HG02943 (cell line): Measurements from ENCODE around the gene STAT3.
"Not testable (repeated sequence)": the region's sequence is repeated elsewhere in the genome, so short reads cannot be mapped to it uniquely, and the experiment has no call there.

Source experiments
- ATAC-seq: cut with Tn5 transposase; IDR thresholded peaks from one replicate; pipeline ENCODE4 v1.9.1; 2021; ENCODE audit warnings: mild to moderate bottlenecking, low read depth, moderate library complexity; ENCODE audit not compliant: unreplicated experiment

The STAT3 gene

DNA sequence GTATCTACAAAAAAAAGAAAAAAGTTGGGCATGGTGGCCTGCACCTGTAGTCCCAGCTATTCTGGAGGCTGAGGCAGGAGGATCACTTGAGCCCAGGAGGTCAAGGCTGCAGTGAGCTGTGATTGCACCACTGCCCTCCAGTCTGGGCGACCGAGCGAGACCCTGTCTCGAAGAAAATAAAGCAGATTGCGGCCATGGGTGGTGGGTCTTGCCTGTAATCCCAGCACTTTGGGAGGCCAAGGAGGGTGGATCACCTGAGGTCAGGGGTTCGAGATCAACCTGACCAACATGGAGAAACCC is 83.3 kb downstream of the STAT3 start:
- ATAC-seq: not testable (repeated sequence)

- no peak for ATAC-seq
Measured at GRCh38 chr17:42304187-42305030, 83.8 kb downstream of the STAT3 start.

DNA sequence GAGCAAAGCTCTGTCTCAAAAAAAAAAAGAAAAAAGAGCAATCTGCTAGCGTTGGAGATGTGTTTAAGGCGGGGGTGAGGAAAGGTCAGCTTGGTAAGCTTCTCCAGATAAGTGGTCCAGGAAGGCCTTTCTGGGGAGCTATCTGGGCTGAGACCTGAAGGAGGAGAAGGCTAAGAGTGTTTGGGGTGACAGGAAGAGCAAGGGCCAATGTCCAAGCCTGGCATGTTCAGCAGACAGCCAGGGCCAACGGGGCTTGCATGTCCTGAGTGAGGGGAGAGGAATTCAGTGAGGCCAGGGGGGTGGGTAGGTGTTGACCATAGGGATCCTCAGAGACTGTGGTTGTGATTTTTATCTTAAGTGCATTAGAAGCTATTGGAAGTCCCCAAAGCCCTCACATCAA is 84.5 kb downstream of the STAT3 start:
- ATAC-seq: no peak

- ATAC-seq: no peak
Measured at GRCh38 chr17:42301022-42301421, 87.2 kb downstream of the STAT3 start.

DNA sequence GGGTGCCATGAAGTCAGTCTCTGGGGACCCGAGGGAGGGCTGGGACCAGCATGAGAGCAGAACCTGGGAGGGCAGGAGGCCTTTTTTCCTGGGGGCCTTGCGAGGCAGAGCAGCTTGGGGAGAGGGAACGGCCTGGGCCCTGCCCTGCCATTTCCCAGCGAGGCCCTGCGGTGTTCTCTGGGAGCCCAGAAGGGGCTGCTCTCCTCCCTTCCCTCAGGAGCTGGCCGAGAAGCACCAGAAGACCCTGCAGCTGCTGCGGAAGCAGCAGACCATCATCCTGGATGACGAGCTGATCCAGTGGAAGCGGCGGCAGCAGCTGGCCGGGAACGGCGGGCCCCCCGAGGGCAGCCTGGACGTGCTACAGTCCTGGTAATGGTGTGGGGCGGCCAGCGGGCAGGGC is 88.3 kb downstream of the STAT3 start:
- ATAC-seq: not testable (repeated sequence)

DNA sequence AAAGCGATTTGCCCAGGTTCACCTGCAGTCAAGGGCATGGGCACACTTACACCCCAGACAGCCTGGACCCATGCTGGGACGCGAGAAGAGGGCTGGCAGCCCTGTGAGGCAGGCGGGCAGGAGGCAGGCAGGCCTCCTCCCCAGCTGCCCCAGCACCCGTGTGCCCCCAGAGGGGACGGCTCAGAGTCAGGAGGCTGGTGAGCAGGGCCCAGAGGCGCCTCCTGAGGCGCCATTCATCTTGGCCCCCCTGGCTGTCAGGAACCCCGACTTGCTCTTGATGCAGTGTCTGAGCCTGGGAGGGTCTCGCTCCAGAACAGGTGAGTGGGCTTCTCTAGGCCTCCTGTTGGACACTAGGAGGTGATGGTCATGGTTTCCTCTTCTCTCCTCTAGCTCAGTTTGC is 88.9 kb downstream of the STAT3 start:
- ATAC-seq: not testable (repeated sequence)

GRCh38 chr17:42297775-42298174 is 90.5 kb downstream of the STAT3 start:
- ATAC-seq: not testable (repeated sequence)

DNA sequence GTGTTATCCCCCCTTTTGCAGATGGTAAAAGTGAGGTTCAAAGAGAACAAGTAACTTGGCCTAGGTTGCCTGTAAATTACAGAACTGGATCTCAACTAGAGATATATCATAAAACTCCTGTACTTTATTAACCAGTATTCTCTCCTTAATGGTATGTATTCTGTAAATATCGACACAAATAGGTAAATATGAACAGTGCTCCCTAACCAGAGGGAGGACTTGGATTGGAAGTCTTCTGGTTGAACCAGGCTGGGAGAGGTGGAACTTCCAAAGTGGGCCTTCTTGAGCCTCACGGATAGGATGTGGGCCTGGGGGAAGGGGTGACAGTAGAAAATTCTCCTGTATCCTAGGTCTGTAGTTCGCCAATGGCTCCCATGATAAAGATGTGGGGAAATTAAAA is 92.2 kb downstream of the STAT3 start:
- no peak for ATAC-seq

GRCh38 chr17:42294469-42295398 is 93.5 kb downstream of the STAT3 start:
- no peak for ATAC-seq

GRCh38 chr17:42291129-42291528 is 97.1 kb downstream of the STAT3 start:
- no peak for ATAC-seq

- ATAC-seq: no peak
Measured at GRCh38 chr17:42290577-42290976, 97.7 kb downstream of the STAT3 start.

DNA sequence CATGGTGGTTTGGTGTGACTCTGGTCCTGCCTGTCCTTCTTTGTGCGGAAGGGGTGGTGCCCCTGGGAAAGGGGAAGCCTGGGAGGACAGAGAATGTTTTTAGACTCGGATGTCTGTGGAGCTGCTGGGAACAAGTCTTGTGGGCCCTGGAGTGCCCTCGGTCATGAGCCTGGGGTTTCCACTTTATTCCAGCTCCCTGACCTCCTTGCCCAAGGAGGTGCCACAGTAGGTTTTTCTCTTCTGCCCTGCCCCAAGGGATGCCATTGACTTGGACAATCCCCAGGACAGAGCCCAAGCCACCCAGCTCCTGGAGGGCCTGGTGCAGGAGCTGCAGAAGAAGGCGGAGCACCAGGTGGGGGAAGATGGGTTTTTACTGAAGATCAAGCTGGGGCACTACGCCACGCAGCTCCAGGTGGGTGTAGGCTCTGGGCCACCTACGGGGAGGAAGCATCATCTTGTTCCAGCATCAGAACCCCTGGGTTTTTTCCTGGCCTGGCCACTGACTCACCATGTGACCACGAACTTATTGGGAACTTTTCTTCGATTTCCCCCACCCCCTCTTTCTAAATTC is 98.5 kb downstream of the STAT3 start:
- no peak for ATAC-seq

DNA sequence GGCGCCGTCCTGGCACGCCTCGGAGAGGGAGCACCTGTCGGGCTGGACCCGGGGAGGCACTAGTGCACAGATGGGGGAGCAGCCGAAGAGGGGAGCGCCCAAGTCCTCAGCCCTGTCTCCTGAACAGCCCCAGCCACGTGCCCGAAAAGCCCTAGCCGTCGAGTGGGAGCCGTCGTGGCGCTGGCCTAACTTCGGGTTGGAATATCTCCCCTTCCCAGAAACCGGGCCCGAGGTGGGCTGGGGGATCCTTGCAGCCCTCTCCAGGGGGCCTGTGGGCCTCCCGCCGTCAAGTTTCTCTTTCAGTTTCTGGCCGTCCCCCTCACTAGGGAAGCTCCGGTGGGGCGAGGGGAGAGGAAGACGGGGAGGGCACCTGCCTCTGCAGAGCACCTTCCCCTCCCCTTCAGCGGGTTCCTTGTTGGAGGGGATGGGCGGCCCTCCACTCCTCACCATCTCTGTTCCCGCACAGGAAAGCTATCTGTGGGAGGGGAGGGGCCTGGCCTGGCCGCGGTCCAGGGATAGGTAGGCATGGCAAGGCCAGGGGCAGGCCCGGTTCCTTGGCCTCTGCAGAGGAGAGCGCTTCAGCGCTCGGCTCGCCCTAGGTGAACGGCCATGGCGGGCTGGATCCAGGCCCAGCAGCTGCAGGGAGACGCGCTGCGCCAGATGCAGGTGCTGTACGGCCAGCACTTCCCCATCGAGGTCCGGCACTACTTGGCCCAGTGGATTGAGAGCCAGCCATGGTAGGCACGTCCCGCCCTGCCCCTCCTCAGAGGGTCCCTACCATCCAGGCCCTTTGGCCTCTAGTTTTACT is 99.2 kb downstream of the STAT3 start:
- ATAC-seq: no peak

GRCh38 chr17:42287977-42288802 is 100.1 kb downstream of the STAT3 start, which contains the start of gene STAT5A:
Gene STAT5A, plus strand, starts transcription at chr17:42288498. Its CDS starts 914 bp downstream, at chr17:42289412.
- no peak for ATAC-seq

GRCh38 chr17:42287305-42287976 is 100.8 kb downstream of the STAT3 start:
- no peak for ATAC-seq

DNA sequence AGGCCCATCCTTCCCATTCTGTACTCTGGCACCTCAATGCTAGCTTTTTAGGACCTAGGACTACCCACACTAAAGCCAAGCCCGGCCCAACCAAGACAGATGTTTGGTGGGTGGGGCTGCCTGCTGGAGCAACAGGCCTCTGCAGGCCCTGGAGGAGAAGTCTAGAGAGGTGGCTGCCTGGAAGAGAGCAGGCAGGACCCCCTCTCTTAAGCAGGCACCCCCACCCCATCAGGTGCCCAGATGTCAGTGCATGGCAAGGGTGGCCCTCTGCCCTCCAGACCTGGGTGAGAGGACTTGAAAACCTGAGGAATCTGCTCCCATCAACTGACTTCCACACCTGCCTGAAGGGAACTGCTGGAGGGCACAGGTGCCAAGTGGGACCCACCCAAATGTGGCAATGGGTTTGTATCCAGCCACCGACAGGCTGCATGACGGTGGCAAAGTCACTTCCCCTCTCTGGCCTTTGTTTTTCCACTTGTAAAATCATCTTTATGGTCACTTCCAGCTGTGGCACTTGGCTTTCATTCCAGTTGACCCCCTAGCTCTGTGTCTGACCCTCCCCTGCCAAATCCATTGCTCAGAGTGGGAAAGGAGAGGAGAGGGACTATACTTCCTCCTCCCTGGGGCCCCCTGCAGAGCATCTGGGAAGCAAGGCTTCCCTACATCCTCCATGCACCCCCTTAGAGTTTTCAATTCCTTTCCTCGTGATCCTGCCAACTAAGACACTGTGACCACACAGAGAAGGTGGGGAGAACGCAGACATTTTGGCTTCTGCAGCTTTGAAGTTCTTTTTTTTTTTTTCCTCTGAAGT is 101.6 kb downstream of the STAT3 start:
- ATAC-seq: no peak

DNA sequence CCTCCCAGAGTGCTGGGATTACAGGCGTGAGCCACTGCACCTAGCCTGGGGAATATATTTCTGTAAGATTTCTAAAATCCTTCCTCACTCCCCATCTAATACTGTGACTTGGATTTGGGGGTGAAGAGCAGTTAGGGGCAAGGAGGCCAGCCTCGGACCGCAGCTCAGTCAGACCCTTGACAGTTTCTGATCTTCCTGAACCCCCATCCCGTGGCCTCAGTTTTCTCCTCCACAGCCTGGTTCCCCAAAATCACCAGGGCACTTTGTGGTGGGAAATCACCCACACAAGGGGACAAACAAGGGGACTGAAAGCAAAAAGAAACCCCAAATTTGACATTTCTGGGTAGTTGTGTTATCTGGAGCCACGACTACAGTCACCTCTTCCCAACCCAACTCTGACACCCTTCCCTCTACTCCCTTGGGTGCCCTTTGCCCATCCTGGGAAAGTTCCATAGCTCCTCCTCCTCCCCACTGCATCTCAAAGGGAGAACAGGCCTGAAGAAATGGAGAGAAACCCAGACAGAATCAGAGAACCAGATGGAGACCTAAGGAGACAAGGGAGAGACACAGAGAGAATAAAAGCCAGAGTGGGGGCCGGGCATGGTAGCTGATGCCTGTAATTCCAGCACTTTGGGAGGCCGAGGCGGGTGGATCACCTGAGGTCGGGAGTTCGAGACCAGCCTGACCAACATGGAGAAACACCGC is 102.7 kb downstream of the STAT3 start:
- no peak for ATAC-seq

DNA sequence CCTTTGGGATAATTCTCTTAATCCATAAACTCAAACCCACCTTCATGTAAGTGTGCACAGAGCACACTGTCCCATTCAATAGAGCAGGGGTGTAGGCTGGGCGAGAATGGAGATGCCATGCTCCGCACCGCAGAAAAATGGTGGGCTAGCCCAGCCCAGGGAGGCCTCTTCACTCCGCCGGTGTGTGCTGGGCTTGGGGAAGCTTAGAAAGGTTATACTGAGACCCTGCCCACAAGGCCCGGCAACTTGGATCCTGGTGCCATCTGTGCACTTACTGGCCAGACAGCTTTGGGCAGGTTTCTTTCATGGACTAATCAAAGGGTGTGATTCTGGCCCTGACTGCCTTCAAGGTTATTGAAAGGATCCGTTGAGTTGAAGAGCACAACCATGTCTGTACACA is 103.7 kb downstream of the STAT3 start:
- no peak for ATAC-seq
